ENCODE results near the gene SPRTN. TPM values are rescaled to one million over a fixed set of nuclear protein-coding genes. Genes with fewer than 3 reads are reported as not detected.

The SPRTN gene
- polyA plus RNA-seq, 1 of the 3 experiments (the other 2 are of a cell fraction): 17.3 TPM

DNA sequence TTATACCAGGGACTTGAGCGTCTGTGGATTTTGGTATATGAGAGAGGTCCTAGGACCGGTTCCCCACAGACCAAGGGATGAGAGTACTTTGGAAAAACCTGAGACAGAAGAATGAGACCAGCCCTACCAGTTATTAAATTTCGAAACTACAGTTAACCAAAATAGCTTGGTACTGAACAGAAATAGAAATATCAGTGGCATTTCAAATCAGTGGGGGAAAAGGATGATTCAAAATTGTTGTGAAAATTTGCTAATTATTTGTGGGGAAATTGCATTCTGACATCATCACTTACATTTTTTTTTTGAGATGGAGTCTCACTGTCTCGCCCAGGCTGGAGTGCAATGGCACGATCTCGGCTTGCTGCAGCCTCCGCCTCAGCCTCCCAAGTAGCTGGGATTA, 8.6 kb upstream of the SPRTN start (continued):
- TF ChIP-seq, protein P1, sequence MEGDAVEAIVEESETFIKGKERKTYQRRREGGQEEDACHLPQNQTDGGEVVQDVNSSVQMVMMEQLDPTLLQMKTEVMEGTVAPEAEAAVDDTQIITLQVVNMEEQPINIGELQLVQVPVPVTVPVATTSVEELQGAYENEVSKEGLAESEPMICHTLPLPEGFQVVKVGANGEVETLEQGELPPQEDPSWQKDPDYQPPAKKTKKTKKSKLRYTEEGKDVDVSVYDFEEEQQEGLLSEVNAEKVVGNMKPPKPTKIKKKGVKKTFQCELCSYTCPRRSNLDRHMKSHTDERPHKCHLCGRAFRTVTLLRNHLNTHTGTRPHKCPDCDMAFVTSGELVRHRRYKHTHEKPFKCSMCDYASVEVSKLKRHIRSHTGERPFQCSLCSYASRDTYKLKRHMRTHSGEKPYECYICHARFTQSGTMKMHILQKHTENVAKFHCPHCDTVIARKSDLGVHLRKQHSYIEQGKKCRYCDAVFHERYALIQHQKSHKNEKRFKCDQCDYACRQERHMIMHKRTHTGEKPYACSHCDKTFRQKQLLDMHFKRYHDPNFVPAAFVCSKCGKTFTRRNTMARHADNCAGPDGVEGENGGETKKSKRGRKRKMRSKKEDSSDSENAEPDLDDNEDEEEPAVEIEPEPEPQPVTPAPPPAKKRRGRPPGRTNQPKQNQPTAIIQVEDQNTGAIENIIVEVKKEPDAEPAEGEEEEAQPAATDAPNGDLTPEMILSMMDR (IDR thresholded peaks at IDR 0.05): no peak
- TF ChIP-seq RCOR1 (IDR thresholded peaks at IDR 0.05; ENCODE audit: low read length): no peak
- no peak for TF ChIP-seq FOXJ3 (CRISPR knock-in tag; IDR thresholded peaks at IDR 0.05)
- TF ChIP-seq, protein P2, sequence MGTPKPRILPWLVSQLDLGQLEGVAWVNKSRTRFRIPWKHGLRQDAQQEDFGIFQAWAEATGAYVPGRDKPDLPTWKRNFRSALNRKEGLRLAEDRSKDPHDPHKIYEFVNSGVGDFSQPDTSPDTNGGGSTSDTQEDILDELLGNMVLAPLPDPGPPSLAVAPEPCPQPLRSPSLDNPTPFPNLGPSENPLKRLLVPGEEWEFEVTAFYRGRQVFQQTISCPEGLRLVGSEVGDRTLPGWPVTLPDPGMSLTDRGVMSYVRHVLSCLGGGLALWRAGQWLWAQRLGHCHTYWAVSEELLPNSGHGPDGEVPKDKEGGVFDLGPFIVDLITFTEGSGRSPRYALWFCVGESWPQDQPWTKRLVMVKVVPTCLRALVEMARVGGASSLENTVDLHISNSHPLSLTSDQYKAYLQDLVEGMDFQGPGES (IDR thresholded peaks at IDR 0.05; ENCODE audit: low read depth, low read length): no peak

- H3K9me2 ChIP-seq: no peaks in the 10 kb centered on the region
- 0 out of 4 replicates have a peak overlapping the region, but pooled peaks of 1 of the 2 experiments have one; percentile 56 for H3K4me3 ChIP-seq (ENCODE audit: low read depth in 2 of 2, low read length in 1 of 2)
- DNase-seq: no peak
- TF ChIP-seq, protein P1 (IDR thresholded peaks at IDR 0.05): no peak
- H3K79me2 ChIP-seq (ENCODE audit: insufficient read depth): peaks cover 60% of the 10 kb centered on the region
- H2AFZ ChIP-seq (ENCODE audit: low read depth): no peak overlapping the region
- peaks cover 42% of the 10 kb centered on the region for H4K20me1 ChIP-seq (ENCODE audit: insufficient read depth)
- H3K4me1 ChIP-seq (ENCODE audit: control insufficient read depth in 1 of 2, insufficient read depth in 2 of 2, low read depth in 1 of 2, low read length in 1 of 2): peaks cover 13 to 36% of the 10 kb centered on the region in 2 experiments; a peak in 3 of 4 replicates
- H3F3A ChIP-seq (replicated peaks; ENCODE audit: insufficient read depth): peaks cover 7% of the 10 kb centered on the region
- no peak overlapping the region for H3K27ac ChIP-seq (ENCODE audit: low read depth in 2 of 2, low read length in 1 of 2)
- H3K9ac ChIP-seq: no peak overlapping the region
- H3K36me3 ChIP-seq (replicated peaks in 1 of 2; ENCODE audit: control insufficient read depth in 1 of 2, insufficient read depth in 2 of 2, low read length in 1 of 2): peaks cover 27 to 33% of the 10 kb centered on the region in 2 experiments
- CTCF ChIA-PET: no interaction called here
- WGBS (ENCODE audit: low lambda C conversion rate): 98% methylated on average over 1 of the region's 1 CpG
- H3K9me3 ChIP-seq: no peaks in the 10 kb centered on the region
- peak overlapping the region; percentile 98; the same call in 1 of the 2 replicates for H3K4me2 ChIP-seq
- no peaks in the 10 kb centered on the region for H3K27me3 ChIP-seq (ENCODE audit: insufficient read depth)
- POLR2A ChIA-PET: no interaction called here
Measured at GRCh38 chr1:231332761-231333160, 5.3 kb upstream of the SPRTN start.

DNA sequence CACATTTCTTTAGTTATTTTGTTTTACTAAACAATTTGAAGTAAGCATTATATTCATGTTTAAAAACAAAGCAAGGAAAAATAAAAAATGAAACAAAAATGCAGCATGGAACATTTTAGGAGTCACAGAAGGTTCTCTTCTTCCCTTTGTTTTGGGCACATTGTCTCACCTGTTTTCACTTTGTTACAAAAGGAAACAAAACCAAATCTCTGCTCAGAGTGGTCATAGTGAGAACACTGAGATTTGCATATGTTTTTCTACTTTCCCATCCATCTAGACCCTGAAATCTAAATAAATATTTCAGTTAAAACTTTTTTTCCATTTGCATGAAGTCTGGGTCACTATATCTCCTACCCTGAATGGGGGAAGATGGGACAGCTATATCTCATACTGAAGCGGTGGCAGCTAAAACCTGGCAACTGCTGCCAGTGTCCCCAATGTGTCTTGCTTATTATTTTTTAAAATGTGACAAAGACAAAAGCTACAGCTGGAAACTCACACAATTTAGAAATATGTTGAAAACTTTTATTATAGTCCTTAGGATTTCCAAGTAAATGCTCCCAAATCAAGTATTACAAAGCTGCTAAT, 3.9 kb upstream of the SPRTN start:
- peak overlapping the region; percentile 30; the same call in 1 of the 2 replicates for H3K9ac ChIP-seq
- peaks cover 42% of the 10 kb centered on the region for H4K20me1 ChIP-seq (ENCODE audit: insufficient read depth)
- peaks cover 70% of the 10 kb centered on the region for H3K79me2 ChIP-seq (ENCODE audit: insufficient read depth)
- H3K27me3 ChIP-seq (ENCODE audit: insufficient read depth): no peaks in the 10 kb centered on the region
- peaks cover 27 to 33% of the 10 kb centered on the region in 2 experiments for H3K36me3 ChIP-seq (replicated peaks in 1 of 2; ENCODE audit: control insufficient read depth in 1 of 2, insufficient read depth in 2 of 2, low read length in 1 of 2)
- no peaks in the 10 kb centered on the region for H3K9me3 ChIP-seq
- peaks cover 13 to 38% of the 10 kb centered on the region in 2 experiments; a peak in 3 of 4 replicates for H3K4me1 ChIP-seq (ENCODE audit: control insufficient read depth in 1 of 2, insufficient read depth in 2 of 2, low read depth in 1 of 2, low read length in 1 of 2)
- no peak for DNase-seq
- H3K4me3 ChIP-seq (ENCODE audit: low read depth in 2 of 2, low read length in 1 of 2): peak overlapping the region; percentile 56 to 98
- WGBS (ENCODE audit: low lambda C conversion rate): 100% methylated on average over 1 of the region's 1 CpG
- CTCF ChIA-PET: interaction anchor here (0.6 to 1.3 kb wide), 5 partner anchors 13 to 272 kb away, joined by 3 to 4 read pairs (median 4); no protein-coding TSS in a partner anchor
- no peak overlapping the region for H3K27ac ChIP-seq (ENCODE audit: low read depth in 2 of 2, low read length in 1 of 2)
- TF ChIP-seq EP300 (IDR thresholded peaks at IDR 0.05; ENCODE audit: borderline replicate concordance in 1 of 2, low read depth in 1 of 2, low read length in 1 of 2) (no peak), MAX (IDR thresholded peaks at IDR 0.05; ENCODE audit: low read depth) (no peak), SIN3A (IDR thresholded peaks at IDR 0.05; ENCODE audit: borderline replicate concordance, low read depth, low read length) (no peak), TCF12 (IDR thresholded peaks at IDR 0.05) (no peak), YY1 (IDR thresholded peaks at IDR 0.05; ENCODE audit: low read depth) (no peak), MEF2A (IDR thresholded peaks at IDR 0.05; ENCODE audit: borderline replicate concordance, low read depth) (no peak)
- TF ChIP-seq, protein P3, sequence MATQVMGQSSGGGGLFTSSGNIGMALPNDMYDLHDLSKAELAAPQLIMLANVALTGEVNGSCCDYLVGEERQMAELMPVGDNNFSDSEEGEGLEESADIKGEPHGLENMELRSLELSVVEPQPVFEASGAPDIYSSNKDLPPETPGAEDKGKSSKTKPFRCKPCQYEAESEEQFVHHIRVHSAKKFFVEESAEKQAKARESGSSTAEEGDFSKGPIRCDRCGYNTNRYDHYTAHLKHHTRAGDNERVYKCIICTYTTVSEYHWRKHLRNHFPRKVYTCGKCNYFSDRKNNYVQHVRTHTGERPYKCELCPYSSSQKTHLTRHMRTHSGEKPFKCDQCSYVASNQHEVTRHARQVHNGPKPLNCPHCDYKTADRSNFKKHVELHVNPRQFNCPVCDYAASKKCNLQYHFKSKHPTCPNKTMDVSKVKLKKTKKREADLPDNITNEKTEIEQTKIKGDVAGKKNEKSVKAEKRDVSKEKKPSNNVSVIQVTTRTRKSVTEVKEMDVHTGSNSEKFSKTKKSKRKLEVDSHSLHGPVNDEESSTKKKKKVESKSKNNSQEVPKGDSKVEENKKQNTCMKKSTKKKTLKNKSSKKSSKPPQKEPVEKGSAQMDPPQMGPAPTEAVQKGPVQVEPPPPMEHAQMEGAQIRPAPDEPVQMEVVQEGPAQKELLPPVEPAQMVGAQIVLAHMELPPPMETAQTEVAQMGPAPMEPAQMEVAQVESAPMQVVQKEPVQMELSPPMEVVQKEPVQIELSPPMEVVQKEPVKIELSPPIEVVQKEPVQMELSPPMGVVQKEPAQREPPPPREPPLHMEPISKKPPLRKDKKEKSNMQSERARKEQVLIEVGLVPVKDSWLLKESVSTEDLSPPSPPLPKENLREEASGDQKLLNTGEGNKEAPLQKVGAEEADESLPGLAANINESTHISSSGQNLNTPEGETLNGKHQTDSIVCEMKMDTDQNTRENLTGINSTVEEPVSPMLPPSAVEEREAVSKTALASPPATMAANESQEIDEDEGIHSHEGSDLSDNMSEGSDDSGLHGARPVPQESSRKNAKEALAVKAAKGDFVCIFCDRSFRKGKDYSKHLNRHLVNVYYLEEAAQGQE (IDR thresholded peaks at IDR 0.05; ENCODE audit: low read depth, low read length): no peak
- no peak overlapping the region for H2AFZ ChIP-seq (ENCODE audit: low read depth)
- peak overlapping the region; percentile 98 for H3K4me2 ChIP-seq
- H3F3A ChIP-seq (replicated peaks; ENCODE audit: insufficient read depth): peaks cover 7% of the 10 kb centered on the region
- POLR2A ChIA-PET: no interaction called here
- H3K9me2 ChIP-seq: no peaks in the 10 kb centered on the region
